Measurements from ENCODE around the gene TRIM34. TPM values are rescaled to one million over a fixed set of nuclear protein-coding genes. Genes with fewer than 3 reads are reported as not detected.
A peak's percentile ranks its signal among the peaks of the same experiment; 100 is the strongest.

Gene TRIM34
- total RNA-seq, 2 donors from 2014 or later, result 6.2 to 7.8 TPM

GRCh38 chr11:5610446-5610845, 14.4 kb upstream of the TRIM34 start:
- no peaks in the 10 kb centered on the region for H3K9me3 ChIP-seq
- H3K36me3 ChIP-seq, result no peaks in the 10 kb centered on the region
- TF ChIP-seq CTCF (IDR thresholded peaks at IDR 0.05), result no peak
- no peak overlapping the region for H3K4me3 ChIP-seq
- no peak overlapping the region for H3K9ac ChIP-seq (ENCODE audit: low read depth in 2 of 2, low read length in 2 of 2)
- intact Hi-C loops (cut with DNase I), result no loop called here
- H3K4me1 ChIP-seq, result no peaks in the 10 kb centered on the region
- no peaks in the 10 kb centered on the region for H3K27me3 ChIP-seq
- H3K27ac ChIP-seq, result no peak overlapping the region
- DNase-seq, result no peak

DNA sequence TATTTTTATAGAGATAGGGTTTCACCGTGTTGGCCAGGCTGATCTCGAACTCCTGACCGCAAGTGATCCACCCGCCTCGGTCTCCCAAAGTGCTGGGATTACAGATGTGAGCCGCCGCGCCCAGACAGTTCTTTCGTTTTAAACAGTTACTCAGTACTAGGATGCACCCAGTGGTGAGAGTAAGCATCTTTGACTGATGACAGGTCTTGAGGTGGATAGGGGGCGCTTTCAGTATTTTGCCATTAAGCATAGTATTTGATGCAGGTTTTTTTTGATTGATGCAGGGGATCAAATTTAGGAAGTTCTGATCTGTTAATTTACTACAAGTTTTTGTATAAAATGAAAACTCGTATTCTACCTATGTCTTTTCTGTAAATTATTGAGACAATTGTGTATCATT, 13.2 kb upstream of the TRIM34 start:
- no peaks in the 10 kb centered on the region for H3K4me1 ChIP-seq
- intact Hi-C loops (cut with DNase I), result no loop called here
- no peaks in the 10 kb centered on the region for H3K27me3 ChIP-seq
- H3K9ac ChIP-seq (ENCODE audit: low read depth in 2 of 2, low read length in 2 of 2), result no peak overlapping the region
- no peak overlapping the region for H3K27ac ChIP-seq
- H3K9me3 ChIP-seq, result no peaks in the 10 kb centered on the region
- H3K4me3 ChIP-seq, result no peak overlapping the region
- H3K36me3 ChIP-seq, result no peaks in the 10 kb centered on the region
- TF ChIP-seq CTCF (IDR thresholded peaks at IDR 0.05), result no peak
- no peak for DNase-seq

DNA sequence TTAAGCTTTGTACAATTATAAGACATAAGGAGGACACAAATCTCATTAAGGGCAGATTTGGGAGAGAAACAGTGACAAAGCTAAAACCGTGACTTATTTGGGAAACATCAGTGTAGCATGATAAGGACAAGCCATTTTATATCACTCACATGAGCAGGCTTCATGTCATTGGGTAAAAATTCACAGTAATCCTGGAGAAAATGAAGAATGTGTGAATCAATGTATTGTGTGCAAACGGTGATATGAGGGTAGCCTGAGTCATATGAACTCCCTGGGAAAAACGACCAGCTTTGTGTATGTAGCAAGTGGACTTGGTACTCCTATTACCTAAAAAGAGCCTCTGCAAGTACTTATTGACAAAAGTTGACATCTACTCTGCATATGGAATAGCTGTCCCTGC, 6.0 kb upstream of the TRIM34 start:
- no peaks in the 10 kb centered on the region for H3K27me3 ChIP-seq
- H3K4me3 ChIP-seq, result no peak overlapping the region
- peaks cover 12% of the 10 kb centered on the region for H3K4me1 ChIP-seq
- TF ChIP-seq CTCF (IDR thresholded peaks at IDR 0.05), result no peak
- no peaks in the 10 kb centered on the region for H3K36me3 ChIP-seq
- no peaks in the 10 kb centered on the region for H3K9me3 ChIP-seq
- H3K9ac ChIP-seq (ENCODE audit: low read depth in 2 of 2, low read length in 2 of 2), result no peak overlapping the region
- DNase-seq, result no peak
- intact Hi-C loops (cut with DNase I), result no loop called here
- H3K27ac ChIP-seq, result no peak overlapping the region

- no peaks in the 10 kb centered on the region for H3K27me3 ChIP-seq
- H3K4me3 ChIP-seq, result no peak overlapping the region
- H3K9me3 ChIP-seq, result no peaks in the 10 kb centered on the region
- peak overlapping the region; percentile 69 for H3K27ac ChIP-seq
- H3K9ac ChIP-seq (ENCODE audit: low read depth in 2 of 2, low read length in 2 of 2), result peak overlapping the region in 1 of 2 donors; percentile 46
- intact Hi-C loops (cut with DNase I), result loop anchor here (10.0 kb wide), 1 partner anchor 64 kb away; the partner anchor contains the start of genes TRIM22 and TRIM5
- H3K4me1 ChIP-seq, result peaks cover 12% of the 10 kb centered on the region
- no peak for TF ChIP-seq CTCF (IDR thresholded peaks at IDR 0.05)
- H3K36me3 ChIP-seq, result no peaks in the 10 kb centered on the region
- DNase-seq, result peak; percentile 52
Measured at GRCh38 chr11:5620651-5621521, 3.9 kb upstream of the TRIM34 start.

- H3K9me3 ChIP-seq, result no peaks in the 10 kb centered on the region
- no peaks in the 10 kb centered on the region for H3K36me3 ChIP-seq
- H3K4me3 ChIP-seq, result no peak overlapping the region
- H3K27ac ChIP-seq, result peak overlapping the region; percentile 69
- no peak overlapping the region for H3K9ac ChIP-seq (ENCODE audit: low read depth in 2 of 2, low read length in 2 of 2)
- no peak for TF ChIP-seq CTCF (IDR thresholded peaks at IDR 0.05)
- intact Hi-C loops (cut with DNase I), result loop anchor here (10.0 kb wide), 1 partner anchor 63 kb away; the partner anchor contains the start of genes TRIM22 and TRIM5
- H3K4me1 ChIP-seq, result peaks cover 12% of the 10 kb centered on the region
- no peaks in the 10 kb centered on the region for H3K27me3 ChIP-seq
- no peak for DNase-seq
Measured at GRCh38 chr11:5621580-5621979, 3.2 kb upstream of the TRIM34 start.
